HG03520 (cell line): ENCODE measurements around the gene ADCY5.

Source experiments
- ATAC-seq: cut with Tn5 transposase; IDR thresholded peaks from one replicate; pipeline ENCODE4 v1.9.1; 2021; ENCODE audit warnings: mild to moderate bottlenecking, moderate library complexity; ENCODE audit not compliant: unreplicated experiment

ADCY5 gene

GRCh38 chr3:123459862-123460261 is 11.0 kb upstream of the ADCY5 start:
- ATAC-seq, result no peak

DNA sequence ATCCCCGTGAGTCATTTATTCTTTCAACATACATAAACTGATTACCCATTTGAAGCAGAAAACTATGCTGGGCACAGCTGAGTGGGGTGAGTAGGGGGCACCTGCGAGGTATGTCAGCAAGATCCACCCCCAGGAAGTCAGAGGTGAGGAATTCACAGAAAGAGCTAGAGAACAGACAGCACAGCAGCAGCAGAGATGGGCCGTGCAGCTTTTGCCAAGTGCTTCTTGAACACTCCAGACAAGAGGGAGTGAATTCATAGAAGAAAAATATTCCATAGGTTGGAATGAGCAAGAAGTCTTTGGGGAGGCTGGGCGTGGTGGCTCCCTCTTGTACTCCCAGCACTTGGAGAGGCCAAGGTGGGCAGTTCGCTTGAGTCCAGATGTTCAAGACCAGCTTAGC is 9.4 kb upstream of the ADCY5 start:
- no peak for ATAC-seq

DNA sequence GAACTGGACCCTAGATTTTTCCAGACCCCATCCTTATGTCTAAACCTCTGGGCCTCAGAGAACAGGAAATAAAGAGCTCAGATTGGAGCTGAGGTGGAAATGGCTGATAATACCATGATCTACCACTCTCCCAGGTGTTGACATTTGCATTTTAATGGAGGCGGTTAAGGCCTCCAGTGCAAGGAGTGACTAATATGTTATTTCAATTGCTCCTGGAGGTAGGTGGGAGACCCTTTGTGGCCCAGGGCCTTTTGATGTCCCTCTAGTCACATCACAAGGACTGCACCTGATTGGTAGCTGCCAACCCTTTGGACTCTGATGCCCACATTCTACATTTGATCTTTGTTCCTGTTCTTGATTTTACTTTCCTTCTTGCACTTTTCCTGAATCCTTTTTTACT is 9.0 kb upstream of the ADCY5 start:
- ATAC-seq, result no peak

GRCh38 chr3:123453675-123454074 is 4.8 kb upstream of the ADCY5 start:
- ATAC-seq, result no peak

- no peak for ATAC-seq
Measured at GRCh38 chr3:123451186-123451585, 2.3 kb upstream of the ADCY5 start.

DNA sequence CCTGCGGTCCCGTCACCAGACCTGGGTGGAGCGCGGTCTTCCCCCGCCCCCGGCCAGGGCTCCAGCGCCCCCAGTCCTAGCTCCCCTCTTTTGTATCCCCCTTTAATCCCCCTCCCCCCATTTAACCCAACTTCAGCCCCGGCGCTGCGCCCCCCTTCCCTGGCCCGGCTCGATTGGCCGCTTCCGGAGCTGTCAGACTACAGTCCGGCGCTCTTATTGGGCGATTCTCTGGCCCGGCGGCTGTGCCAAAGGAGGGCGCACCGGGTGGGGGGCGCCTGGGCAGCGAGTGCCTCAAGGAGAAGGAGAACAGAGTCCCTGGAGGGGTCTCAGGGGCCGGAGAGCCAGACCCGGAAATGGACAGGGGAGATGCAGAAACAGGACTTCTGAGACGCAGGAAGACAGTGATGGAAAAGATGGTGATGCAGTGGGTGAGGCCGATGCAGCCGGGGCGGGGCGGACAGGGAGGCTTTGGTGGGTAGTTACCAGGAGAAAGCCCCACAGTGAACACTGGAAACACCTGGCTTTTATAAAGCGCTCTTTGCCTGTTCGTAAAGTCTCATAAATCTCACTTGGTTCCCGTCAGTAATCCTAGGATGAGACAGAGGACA is 1.2 kb upstream of the ADCY5 start:
- ATAC-seq, result no peak

- ATAC-seq, result no peak
Measured at GRCh38 chr3:123449102-123449996, 459 bp upstream of the ADCY5 start.

GRCh38 chr3:123447749-123448517 is 957 bp downstream of the ADCY5 start:
- ATAC-seq, result no peak

- no peak for ATAC-seq
Measured at GRCh38 chr3:123447416-123447748, 1.5 kb downstream of the ADCY5 start.

GRCh38 chr3:123446610-123447109 is 2.2 kb downstream of the ADCY5 start:
- ATAC-seq, result no peak

DNA sequence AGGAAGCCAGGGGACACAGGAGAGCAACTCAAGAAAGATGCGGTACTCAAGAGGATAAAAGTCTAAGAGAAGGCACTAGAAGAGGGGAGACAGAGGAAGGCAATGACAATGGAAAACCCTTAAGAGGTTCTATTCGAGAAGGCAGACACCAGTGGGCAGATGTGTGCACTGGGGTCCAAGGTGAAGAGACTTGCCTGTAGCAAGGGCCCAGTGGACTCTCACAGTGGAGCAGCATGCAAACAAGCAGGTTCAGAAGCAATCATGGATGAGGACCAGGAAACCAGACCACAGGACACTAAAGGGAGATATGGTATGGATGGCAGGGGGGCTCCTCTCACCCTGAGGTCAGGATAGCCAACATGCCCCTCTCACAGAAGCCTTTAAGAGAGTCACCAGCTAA is 2.7 kb downstream of the ADCY5 start:
- no peak for ATAC-seq

DNA sequence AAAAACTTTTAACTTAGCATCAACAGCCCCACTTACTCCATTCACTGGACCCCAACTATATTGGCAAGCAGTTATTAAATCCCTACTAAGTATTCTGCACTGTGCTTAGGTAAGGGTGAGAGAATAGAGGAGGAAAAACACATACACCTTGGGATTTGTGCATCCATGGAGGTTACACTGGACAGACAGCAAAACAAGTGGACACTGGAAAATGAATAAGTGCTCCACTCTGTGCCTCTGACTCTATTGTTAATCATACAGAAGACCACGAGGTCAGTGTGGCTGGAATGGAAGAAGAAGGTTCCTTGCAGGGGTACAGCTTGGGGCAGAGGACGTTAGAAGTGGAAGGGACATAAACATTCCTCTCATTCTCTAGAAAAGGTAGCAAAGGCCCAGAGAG is 3.2 kb downstream of the ADCY5 start:
- no peak for ATAC-seq

GRCh38 chr3:123444744-123445143 is 4.1 kb downstream of the ADCY5 start:
- no peak for ATAC-seq

DNA sequence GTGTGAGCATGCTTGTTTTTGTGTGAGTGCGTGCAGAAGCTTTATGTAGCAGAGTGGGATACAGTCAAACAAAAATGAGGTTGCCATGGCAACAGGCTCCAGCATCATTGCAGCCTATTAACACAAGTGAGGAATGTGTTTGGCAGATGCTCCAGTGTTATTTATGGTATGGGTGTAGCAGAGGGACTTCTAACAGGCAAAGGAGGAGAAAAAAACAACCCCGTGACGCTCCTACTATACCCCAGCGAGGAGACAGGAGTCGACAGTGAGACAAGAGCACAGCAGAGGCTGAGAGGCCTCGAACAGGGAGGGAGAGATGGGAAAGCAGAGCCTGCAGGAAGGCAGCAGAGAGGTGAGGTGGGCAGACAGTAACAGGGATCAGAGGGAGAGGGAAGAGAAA is 4.9 kb downstream of the ADCY5 start:
- ATAC-seq, result no peak

- ATAC-seq, result no peak
Measured at GRCh38 chr3:123442908-123443307, 6.0 kb downstream of the ADCY5 start.

DNA sequence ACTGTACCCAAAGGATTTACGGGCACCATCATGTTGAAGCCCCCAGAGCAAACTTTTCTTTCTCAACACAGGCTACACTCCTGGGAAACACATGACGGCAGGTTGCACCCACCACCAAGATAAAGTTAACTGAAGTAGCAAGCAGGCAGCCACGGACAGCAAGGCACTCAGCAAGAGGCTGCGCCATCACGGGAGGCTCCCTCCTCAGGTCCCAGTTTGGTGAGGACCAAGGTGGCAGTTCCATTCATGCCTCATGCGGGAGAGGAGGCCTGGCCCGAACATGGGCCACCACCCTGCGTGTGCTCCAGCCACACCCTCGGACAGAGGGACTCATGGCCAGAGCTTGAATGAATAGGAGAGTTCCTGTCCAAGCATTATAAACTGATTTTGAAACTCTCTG is 6.8 kb downstream of the ADCY5 start:
- ATAC-seq, result no peak

DNA sequence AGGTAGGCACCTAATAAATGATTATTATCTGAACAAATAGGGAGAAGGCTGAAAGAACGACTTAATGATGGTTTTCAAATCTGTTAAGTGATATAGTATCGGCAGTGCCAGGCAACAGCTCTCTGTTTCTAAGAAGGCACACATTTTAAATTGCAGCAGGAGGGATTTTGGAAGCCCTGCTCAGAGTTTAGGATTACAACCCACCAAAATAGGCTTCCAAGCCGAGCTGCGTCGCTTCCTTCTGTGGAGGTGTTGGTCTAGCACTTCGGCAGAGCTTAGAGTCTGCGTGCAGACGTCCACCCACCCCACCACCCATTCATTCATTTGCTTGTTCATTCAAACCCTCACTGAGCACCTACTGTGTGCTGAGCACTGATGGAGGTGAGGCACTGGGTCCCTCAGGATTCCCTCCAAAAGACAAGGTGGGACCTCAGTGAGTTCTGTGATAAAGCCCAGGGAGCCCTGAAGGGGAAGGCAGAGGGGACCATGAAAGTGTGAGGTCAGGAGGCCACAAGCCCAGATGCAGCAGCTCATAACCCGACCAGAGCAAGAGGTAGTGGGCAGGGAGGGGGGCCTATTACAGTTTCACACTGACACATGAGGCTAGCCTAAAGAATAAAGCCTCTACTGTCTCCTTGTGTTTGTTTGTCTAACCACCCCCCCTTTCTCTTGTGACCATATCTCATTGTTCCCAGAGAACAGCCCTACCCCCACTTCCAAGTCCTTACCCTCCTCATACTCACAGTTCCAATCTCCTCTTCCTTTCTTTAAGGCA is 8.9 kb downstream of the ADCY5 start:
- ATAC-seq, result no peak

DNA sequence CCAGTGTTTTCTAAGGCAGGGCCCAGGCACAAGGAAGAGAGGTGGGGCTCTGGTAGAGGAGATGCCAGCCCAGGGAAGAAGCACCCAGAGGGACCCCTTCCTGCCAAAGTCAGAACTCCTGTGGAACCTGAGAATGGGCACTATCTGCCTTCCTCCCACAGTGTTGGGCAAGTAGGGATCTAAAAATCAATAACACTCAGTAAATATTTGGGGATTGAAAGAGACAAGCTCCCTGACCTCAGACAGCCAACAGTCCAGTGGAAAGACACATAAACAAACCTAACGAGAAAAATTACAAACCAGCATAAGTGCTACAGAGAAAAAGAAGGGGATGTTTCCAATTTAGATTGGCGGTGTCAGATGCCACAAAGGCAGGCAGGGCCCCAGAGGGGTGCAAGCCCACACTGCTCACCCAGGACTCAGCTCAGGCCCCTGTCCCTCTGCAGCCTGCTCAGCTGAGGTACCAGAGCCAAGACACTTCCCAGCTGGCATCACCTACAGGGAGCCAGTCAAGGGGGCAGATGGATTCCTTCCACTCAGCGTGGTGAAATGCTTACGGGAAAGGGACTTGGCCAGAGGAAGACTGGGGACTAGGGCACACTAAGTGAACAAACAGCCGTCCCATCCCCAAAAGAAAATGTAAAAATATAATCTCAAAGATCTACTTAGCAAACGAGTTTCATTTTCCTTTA is 15.9 kb downstream of the ADCY5 start:
- no peak for ATAC-seq

DNA sequence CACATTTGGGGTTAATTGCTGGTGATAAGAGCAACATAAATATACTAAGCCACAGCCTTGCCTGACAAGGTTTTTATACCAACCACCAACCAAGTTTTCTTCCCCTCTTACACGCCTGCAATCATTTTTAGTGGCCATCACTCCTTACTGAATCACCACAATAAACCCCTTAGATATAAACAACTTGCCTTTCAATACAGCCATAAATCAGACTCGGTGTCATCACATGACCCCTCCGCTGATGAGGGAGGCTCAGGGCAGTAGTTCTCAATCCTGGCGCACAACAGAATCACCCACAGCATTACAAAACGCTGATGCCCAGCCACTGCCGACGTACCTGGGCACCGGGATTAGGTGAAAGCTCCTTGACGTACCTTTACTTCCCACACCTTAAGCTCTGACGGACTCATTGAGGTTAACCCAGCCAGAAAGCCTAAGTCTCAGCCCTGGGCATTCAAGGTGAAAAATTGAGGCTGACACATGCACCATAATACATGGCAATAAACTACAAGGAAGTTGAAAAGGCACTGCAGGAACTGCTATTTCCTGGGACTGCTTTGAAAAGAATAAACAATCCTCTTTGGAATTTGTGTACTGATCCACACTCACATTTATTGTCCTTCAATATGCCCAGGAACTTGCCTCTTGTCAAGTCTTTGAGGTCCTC is 17.1 kb downstream of the ADCY5 start:
- no peak for ATAC-seq
